K562 (cell line): ENCODE measurements around the gene EPHB1. TPM values are rescaled to one million over a fixed set of nuclear protein-coding genes. Genes with fewer than 3 reads are reported as not detected.

Source experiments
- ATAC-seq: fragments of 200-7000 bp; cut with Tn5 transposase; 3 replicates; pipeline ENCODE4 v1.9.1; 2020; ENCODE audit warnings: moderate library complexity
- BruUV-seq: library from RNA; stranded (reverse); fragments of 400-500 nt; replicated peaks from 2 replicates; lab custom pipeline; 2021; lab: Mats Ljungman, UMichigan
- CTCF ChIA-PET: fragments of 300-600 bp; formaldehyde crosslinking; extraction: SDS; loops from one replicate; lab custom pipeline; 2021; ENCODE audit warnings: low intra/inter-chr PET ratio; lab: Yijun Ruan, JAX
- POLR2A ChIA-PET: fragments of 300-600, 350-650 bp; sonication (Branson Sonifier 250); formaldehyde crosslinking; extraction: SDS; loops from one replicate; lab custom pipeline; 2021; ENCODE audit warnings: antibody characterized with exemption, inconsistent platforms; lab: Yijun Ruan, JAX
- DNase-seq, 4 experiments: peaks; one replicate each; pipeline versions ENCODE4 v3.0.0 to v3.0.0-alpha.2; 2011 to 2018; ENCODE audit warnings: low spot score in 3 of 4, mixed read lengths in 3 of 4; ENCODE audit errors: extremely low read depth in 1 of 4
- FAIRE-seq: peaks from 2 replicates; lab custom pipeline; 2011; peaks lifted over from hg19 to GRCh38; lab: Jason Lieb, UNC
- H2AFZ ChIP-seq: 2 replicates; pipeline ENCODE4 v1.6.0; 2011; ENCODE audit warnings: low read depth, low read length, control low read depth, inconsistent platforms
- H3K27ac ChIP-seq: fragments of 200-600 bp; 3 replicates; pipeline ENCODE4 v1.8.0; 2011; ENCODE audit warnings: low read depth, mild to moderate bottlenecking, control low read depth, inconsistent platforms, low read length, moderate library complexity, mixed read lengths; ENCODE audit errors: extremely low read depth
- H3K27me3 ChIP-seq, 2 experiments: fragments of 300-600 bp in 1 of 2; 2 replicates in 1 of 2; 3 replicates in 1 of 2; pipeline versions ENCODE4 v1.6.0 to v1.8.0; 2011; ENCODE audit warnings: inconsistent platforms in 2 of 2, low read length in 2 of 2, mild to moderate bottlenecking in 1 of 2, mixed read lengths in 1 of 2, moderate library complexity in 1 of 2; ENCODE audit not compliant: control insufficient read depth in 2 of 2, insufficient read depth in 2 of 2
- H3K36me3 ChIP-seq: fragments of 300-600 bp; 3 replicates; pipeline ENCODE4 v1.8.0; 2011; ENCODE audit warnings: mild to moderate bottlenecking, low read length, inconsistent platforms; ENCODE audit not compliant: control insufficient read depth, insufficient read depth
- H3K4me1 ChIP-seq, 2 experiments: fragments of 200-600 bp in 1 of 2; replicated peaks in 1 of 2; 2 replicates in 1 of 2; 3 replicates in 1 of 2; pipeline versions ENCODE4 v1.5.1 to v1.8.0; 2011; ENCODE audit warnings: inconsistent platforms in 2 of 2, low read length in 2 of 2, mild to moderate bottlenecking in 1 of 2, mixed read lengths in 1 of 2, moderate library complexity in 1 of 2; ENCODE audit not compliant: control insufficient read depth in 2 of 2, insufficient read depth in 2 of 2
- H3K4me2 ChIP-seq: 2 replicates; pipeline ENCODE4 v1.6.1; 2011; ENCODE audit warnings: low read length, control low read depth, inconsistent platforms, mixed read lengths; ENCODE audit not compliant: insufficient read depth
- H3K4me3 ChIP-seq: fragments of 200-600 bp; sonication (generic), shearing (Covaris generic); 2 replicates; pipeline ENCODE4 v1.5.1; 2016; ENCODE audit warnings: control low read depth, inconsistent platforms
- H3K79me2 ChIP-seq: fragments of 200-600 bp; 3 replicates; pipeline ENCODE4 v1.8.0; 2011; ENCODE audit warnings: low read length, inconsistent platforms; ENCODE audit not compliant: control insufficient read depth, insufficient read depth
- H3K9ac ChIP-seq, 2 experiments: 2 replicates each; pipeline versions ENCODE4 v1.6.0 to v1.6.1; 2011; ENCODE audit warnings: low read depth in 2 of 2, low read length in 2 of 2, control low read depth in 1 of 2, inconsistent platforms in 1 of 2, mild to moderate bottlenecking in 1 of 2, mixed read lengths in 1 of 2; ENCODE audit not compliant: insufficient read depth in 1 of 2
- H3K9me1 ChIP-seq: one replicate; pipeline ENCODE4 v1.6.0; 2011; ENCODE audit warnings: inconsistent platforms, mild to moderate bottlenecking, low read length, moderate library complexity; ENCODE audit not compliant: control insufficient read depth, insufficient read depth
- H3K9me3 ChIP-seq: replicated peaks from 2 replicates; pipeline ENCODE4 v1.5.1; 2011; ENCODE audit warnings: low read depth, low read length, inconsistent platforms; ENCODE audit not compliant: control insufficient read depth, insufficient read depth
- H4K20me1 ChIP-seq: replicated peaks from 2 replicates; pipeline ENCODE4 v1.6.1; 2011; ENCODE audit warnings: low read length, inconsistent platforms, mixed read lengths; ENCODE audit not compliant: control insufficient read depth, insufficient read depth
- HDAC8 ChIP-seq: fragments of 450-650 bp; IDR thresholded peaks from 2 replicates; pipeline ENCODE4 v1.6.1; 2016; ENCODE audit warnings: mild to moderate bottlenecking, missing genetic modification characterization, moderate library complexity, missing compliant biosample characterization
- HEY1 ChIP-seq: fragments of 250-450 bp; sonication (Bioruptor Pico); IDR thresholded peaks from 2 replicates; pipeline ENCODE4 v1.5.0; 2020; ENCODE audit warnings: mild to moderate bottlenecking, moderate library complexity, borderline replicate concordance
- MTA3 ChIP-seq: fragments of 450-650 bp; formaldehyde crosslinking; IDR thresholded peaks from 2 replicates; pipeline ENCODE4 v1.6.1; 2017; ENCODE audit warnings: mild to moderate bottlenecking, borderline replicate concordance
- NBN ChIP-seq: fragments of 450-650 bp; IDR thresholded peaks from 2 replicates; pipeline ENCODE4 v1.6.1; 2016; ENCODE audit warnings: low read depth, mild to moderate bottlenecking
- PHB2 ChIP-seq: fragments of 450-650 bp; IDR thresholded peaks from 2 replicates; pipeline ENCODE4 v1.6.1; 2017; ENCODE audit warnings: low read depth
- SMC3 ChIP-seq: conservative IDR thresholded peaks from 2 replicates; pipeline ENCODE4 v1.6.1; 2011; ENCODE audit warnings: low read depth, low read length, improper control_type of control experiment; ENCODE audit not compliant: insufficient read depth
- SNRNP70 ChIP-seq: fragments of 200-400 bp; formaldehyde crosslinking; optimal IDR thresholded peaks from 2 replicates; pipeline ENCODE3; 2017; ENCODE audit warnings: low read depth, low read length
- TEAD1 ChIP-seq, 2 experiments: fragments of 450-650 bp in 1 of 2; sonication (generic) in 1 of 2; formaldehyde crosslinking; IDR thresholded peaks; 2 replicates each; pipeline versions ENCODE4 v1.4.0 to v1.8.0; 2020 to 2022; ENCODE audit warnings: mild to moderate bottlenecking in 2 of 2, missing genetic modification reagents in 1 of 2
- TEAD4 ChIP-seq, 2 experiments: sonication (generic) in 1 of 2; formaldehyde crosslinking in 1 of 2; IDR thresholded peaks; 2 replicates each; pipeline versions ENCODE4 v1.6.1 to v1.8.0; 2012 to 2022; ENCODE audit warnings: borderline replicate concordance in 1 of 2, inconsistent platforms in 1 of 2, low read length in 1 of 2, mild to moderate bottlenecking in 1 of 2, missing genetic modification reagents in 1 of 2
- WGBS: fragments of 100-300 bp; shearing (Covaris generic); methylation state at CpG from one replicate; pipeline ENCODE4 v1.1.6; 2016; ENCODE audit warnings: low coverage, mixed read lengths; ENCODE audit not compliant: insufficient coverage; ENCODE audit errors: missing lambda C conversion rate; 5-methylcytosine and 5-hydroxymethylcytosine counted together
- in situ Hi-C: fragments of 300-500 bp; cut with MboI; formaldehyde crosslinking; loops from 4 replicates; pipeline ENCODE4 v1.15.0; 2018; ENCODE audit warnings: inconsistent platforms, mixed read lengths
- intact Hi-C: fragments of 100-400 bp; cut with micrococcal nuclease; formaldehyde crosslinking; loops from 2 replicates; pipeline ENCODE4 v1.14.2; 2022
- polyA plus RNA-seq, 8 experiments: library from polyadenylated mRNA; depleted of rRNA in 4 of 8; stranded (reverse) in 5 of 8; unstranded in 3 of 8; fragments of >200 nt; fragmentation: Nextera tagmentation in 2 of 8; fragmentation: Illumina TruSeq in 1 of 8; extraction: Ambion mirVana in 2 of 8; extraction: Trizol in 1 of 8; gene quantifications; 2 replicates each; pipeline versions ENCODE4 v1.2.1 to v1.2.3, GENCODE V29; 2011 to 2014; ENCODE audit warnings: inconsistent platforms in 1 of 8, missing spikeins in 1 of 8
- total RNA-seq, 7 experiments: library from RNA; depleted of rRNA in 6 of 7; stranded (reverse); fragments of >200 nt in 6 of 7; fragmentation: Illumina TruSeq in 2 of 7; extraction: Trizol in 2 of 7; gene quantifications; 2 replicates each; pipeline versions ENCODE4 v1.2.1 to v1.2.3, GENCODE V29; 2011 to 2021; ENCODE audit warnings: low replicate concordance in 1 of 7
- TF ChIP-seq, protein P1 (sequence below): fragments of 200-400 bp; formaldehyde crosslinking; IDR thresholded peaks from 2 replicates; pipeline ENCODE4 v1.6.1; 2017; ENCODE audit warnings: mild to moderate bottlenecking, low read depth, low read length, moderate library complexity
- TF ChIP-seq, protein P2 (sequence below): sonication (generic); formaldehyde crosslinking; IDR thresholded peaks from 2 replicates; pipeline ENCODE4 v1.5.0; 2020; ENCODE audit warnings: missing genetic modification reagents
- TF ChIP-seq, protein P3 (sequence below): fragments of 250-450 bp; sonication (Bioruptor Pico); IDR thresholded peaks from 2 replicates; pipeline ENCODE4 v1.8.0; 2022; ENCODE audit warnings: inconsistent platforms, mild to moderate bottlenecking, moderate library complexity, borderline replicate concordance

Gene EPHB1
- total and polyA plus RNA-seq, 9 of the 15 experiments (the other 6 are each of a cell fraction or from before 2014, with no cell fraction given): 0.29 TPM; not detected in 8

DNA sequence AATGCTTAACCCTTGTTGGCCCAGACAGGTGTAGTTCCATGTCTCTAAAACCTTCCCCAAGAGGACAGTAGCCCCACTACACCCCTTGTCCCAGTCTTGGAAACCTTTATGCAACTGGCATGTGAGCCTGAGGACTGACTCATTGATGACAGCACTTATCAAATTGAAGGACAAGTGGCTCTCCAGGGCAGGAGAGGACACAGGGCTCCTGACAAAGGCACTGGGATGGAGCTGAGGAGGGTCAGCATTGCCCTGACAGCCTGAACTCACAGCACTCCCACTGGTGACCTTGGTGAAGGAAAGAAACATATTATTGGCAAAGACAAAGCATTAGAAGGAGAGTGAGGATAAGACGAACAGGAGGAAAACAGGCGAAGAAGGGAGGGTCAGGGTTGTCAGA, 139.9 kb downstream of the EPHB1 start:
- Histone ChIP-seq H3K9ac (no peak overlapping the region), H3K9me3 (no peaks in the 10 kb centered on the region), H3K79me2 (no peaks in the 10 kb centered on the region), H3K36me3 (no peaks in the 10 kb centered on the region), H3K9me1 (no peaks in the 10 kb centered on the region), H3K27me3 (no peaks in the 10 kb centered on the region), H3K4me2 (no peak overlapping the region), H2AFZ (no peak overlapping the region), H3K4me1 (no peaks in the 10 kb centered on the region), H3K4me3 (no peak overlapping the region), H3K27ac (no peak overlapping the region), H4K20me1 (no peaks in the 10 kb centered on the region)
- in situ Hi-C loops (no loop called here), intact Hi-C loops (no loop called here)
- no peak for ATAC-seq
- CTCF ChIA-PET: no interaction called here
- no peak for DNase-seq
- no CpG with 5 or more reads among the region's 2 CpGs for WGBS
- no peak for FAIRE-seq
- POLR2A ChIA-PET: no interaction called here
- BruUV-seq: no TSS peak
- TF ChIP-seq NBN (no peak), MTA3 (no peak), TEAD1 (CRISPR knock-in tag; IDR thresholded peaks at IDR 0.05) (no peak), TEAD4 (IDR thresholded peaks at IDR 0.05; ENCODE audit: low read length) (no peak), TEAD4 (CRISPR knock-in tag; IDR thresholded peaks at IDR 0.05; ENCODE audit: borderline replicate concordance) (no peak), SNRNP70 (no peak), HDAC8 (tag) (no peak), SMC3 (no peak), PHB2 (no peak), HEY1 (CRISPR knock-in tag) (no peak)
- TF ChIP-seq, protein P1, sequence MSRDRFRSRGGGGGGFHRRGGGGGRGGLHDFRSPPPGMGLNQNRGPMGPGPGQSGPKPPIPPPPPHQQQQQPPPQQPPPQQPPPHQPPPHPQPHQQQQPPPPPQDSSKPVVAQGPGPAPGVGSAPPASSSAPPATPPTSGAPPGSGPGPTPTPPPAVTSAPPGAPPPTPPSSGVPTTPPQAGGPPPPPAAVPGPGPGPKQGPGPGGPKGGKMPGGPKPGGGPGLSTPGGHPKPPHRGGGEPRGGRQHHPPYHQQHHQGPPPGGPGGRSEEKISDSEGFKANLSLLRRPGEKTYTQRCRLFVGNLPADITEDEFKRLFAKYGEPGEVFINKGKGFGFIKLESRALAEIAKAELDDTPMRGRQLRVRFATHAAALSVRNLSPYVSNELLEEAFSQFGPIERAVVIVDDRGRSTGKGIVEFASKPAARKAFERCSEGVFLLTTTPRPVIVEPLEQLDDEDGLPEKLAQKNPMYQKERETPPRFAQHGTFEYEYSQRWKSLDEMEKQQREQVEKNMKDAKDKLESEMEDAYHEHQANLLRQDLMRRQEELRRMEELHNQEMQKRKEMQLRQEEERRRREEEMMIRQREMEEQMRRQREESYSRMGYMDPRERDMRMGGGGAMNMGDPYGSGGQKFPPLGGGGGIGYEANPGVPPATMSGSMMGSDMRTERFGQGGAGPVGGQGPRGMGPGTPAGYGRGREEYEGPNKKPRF: no peak
- TF ChIP-seq, protein P2, sequence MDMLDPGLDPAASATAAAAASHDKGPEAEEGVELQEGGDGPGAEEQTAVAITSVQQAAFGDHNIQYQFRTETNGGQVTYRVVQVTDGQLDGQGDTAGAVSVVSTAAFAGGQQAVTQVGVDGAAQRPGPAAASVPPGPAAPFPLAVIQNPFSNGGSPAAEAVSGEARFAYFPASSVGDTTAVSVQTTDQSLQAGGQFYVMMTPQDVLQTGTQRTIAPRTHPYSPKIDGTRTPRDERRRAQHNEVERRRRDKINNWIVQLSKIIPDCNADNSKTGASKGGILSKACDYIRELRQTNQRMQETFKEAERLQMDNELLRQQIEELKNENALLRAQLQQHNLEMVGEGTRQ (CRISPR knock-in tag): no peak
- TF ChIP-seq, protein P3, sequence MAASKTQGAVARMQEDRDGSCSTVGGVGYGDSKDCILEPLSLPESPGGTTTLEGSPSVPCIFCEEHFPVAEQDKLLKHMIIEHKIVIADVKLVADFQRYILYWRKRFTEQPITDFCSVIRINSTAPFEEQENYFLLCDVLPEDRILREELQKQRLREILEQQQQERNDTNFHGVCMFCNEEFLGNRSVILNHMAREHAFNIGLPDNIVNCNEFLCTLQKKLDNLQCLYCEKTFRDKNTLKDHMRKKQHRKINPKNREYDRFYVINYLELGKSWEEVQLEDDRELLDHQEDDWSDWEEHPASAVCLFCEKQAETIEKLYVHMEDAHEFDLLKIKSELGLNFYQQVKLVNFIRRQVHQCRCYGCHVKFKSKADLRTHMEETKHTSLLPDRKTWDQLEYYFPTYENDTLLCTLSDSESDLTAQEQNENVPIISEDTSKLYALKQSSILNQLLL (CRISPR knock-in tag): no peak
